HG03432 (cell line): ENCODE results near the gene CCDC78.

Experiments
- ATAC-seq: cut with Tn5 transposase; IDR thresholded peaks from one replicate; pipeline ENCODE4 v1.9.1; 2021; ENCODE audit warnings: mild to moderate bottlenecking, moderate library complexity; ENCODE audit not compliant: unreplicated experiment

CCDC78 gene

GRCh38 chr16:725463-726187 is 618 bp downstream of the CCDC78 start:
- no peak for ATAC-seq

GRCh38 chr16:725041-725376 is 1.2 kb downstream of the CCDC78 start:
- ATAC-seq, result no peak

- no peak for ATAC-seq
Observed at GRCh38 chr16:724188-725040, 1.8 kb downstream of the CCDC78 start.

- no peak for ATAC-seq
Observed at GRCh38 chr16:723695-724094, 2.5 kb downstream of the CCDC78 start.

- no peak for ATAC-seq
Observed at GRCh38 chr16:722835-723633, 3.2 kb downstream of the CCDC78 start.

GRCh38 chr16:721765-722540 is 4.3 kb downstream of the CCDC78 start:
- no peak for ATAC-seq

- peak; percentile 62 for ATAC-seq
Observed at GRCh38 chr16:720990-721764, 5.1 kb downstream of the CCDC78 start, which contains the start of gene ANTKMT. ANTKMT (plus strand) TSS chr16:721146; CDS start chr16:721275, 129 bp downstream.

GRCh38 chr16:720447-720989 is 5.7 kb downstream of the CCDC78 start:
- ATAC-seq, result peak; percentile 19

- ATAC-seq, result no peak
Observed at GRCh38 chr16:719815-720446, 6.3 kb downstream of the CCDC78 start.

- ATAC-seq, result no peak
Observed at GRCh38 chr16:718922-719321, 7.3 kb downstream of the CCDC78 start.

- no peak for ATAC-seq
Observed at GRCh38 chr16:718389-718788, 7.9 kb downstream of the CCDC78 start.

- no peak for ATAC-seq
Observed at GRCh38 chr16:717450-718245, 8.6 kb downstream of the CCDC78 start.

- no peak for ATAC-seq
Observed at GRCh38 chr16:716768-717325, 9.4 kb downstream of the CCDC78 start.

GRCh38 chr16:716200-716568 is 10.1 kb downstream of the CCDC78 start:
- ATAC-seq, result no peak

- ATAC-seq, result peak; percentile 12
Observed at GRCh38 chr16:715477-716199, 10.6 kb downstream of the CCDC78 start.

- ATAC-seq, result peak; percentile 73
Observed at GRCh38 chr16:714558-715476, 11.4 kb downstream of the CCDC78 start, which contains the start of gene METRN. METRN (plus strand) TSS chr16:715118; CDS start chr16:715290, 172 bp downstream.
